ENCODE measurements around the gene EFNA5.

Gene EFNA5

DNA sequence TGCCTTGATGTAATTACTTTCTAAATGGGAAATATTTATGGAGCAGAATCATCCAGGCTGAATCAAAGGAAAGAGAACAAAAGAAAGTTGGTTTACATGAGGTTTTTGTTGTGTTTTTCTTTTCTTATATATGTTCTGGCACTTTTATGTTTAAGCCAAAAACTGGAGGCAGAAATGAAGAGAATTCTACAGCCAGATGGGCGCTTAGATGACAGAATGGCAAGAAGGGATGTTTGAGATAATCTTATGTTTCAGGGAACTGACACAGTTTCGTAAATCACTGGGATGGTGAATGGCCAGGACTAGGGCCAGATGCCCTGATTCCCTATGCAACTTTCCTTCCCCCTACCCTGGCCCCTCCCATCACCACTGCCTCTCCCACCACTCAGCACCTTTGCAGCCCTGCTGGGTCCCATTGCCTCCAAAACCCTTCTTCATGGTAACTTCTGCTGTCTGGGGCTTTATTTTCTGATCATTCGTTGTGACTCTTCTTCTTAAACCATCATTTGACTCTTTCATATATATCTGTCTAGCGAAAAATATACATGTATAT, 111.8 kb downstream of the EFNA5 start:
- no peak for DNase-seq (ENCODE audit: low read depth)

DNA sequence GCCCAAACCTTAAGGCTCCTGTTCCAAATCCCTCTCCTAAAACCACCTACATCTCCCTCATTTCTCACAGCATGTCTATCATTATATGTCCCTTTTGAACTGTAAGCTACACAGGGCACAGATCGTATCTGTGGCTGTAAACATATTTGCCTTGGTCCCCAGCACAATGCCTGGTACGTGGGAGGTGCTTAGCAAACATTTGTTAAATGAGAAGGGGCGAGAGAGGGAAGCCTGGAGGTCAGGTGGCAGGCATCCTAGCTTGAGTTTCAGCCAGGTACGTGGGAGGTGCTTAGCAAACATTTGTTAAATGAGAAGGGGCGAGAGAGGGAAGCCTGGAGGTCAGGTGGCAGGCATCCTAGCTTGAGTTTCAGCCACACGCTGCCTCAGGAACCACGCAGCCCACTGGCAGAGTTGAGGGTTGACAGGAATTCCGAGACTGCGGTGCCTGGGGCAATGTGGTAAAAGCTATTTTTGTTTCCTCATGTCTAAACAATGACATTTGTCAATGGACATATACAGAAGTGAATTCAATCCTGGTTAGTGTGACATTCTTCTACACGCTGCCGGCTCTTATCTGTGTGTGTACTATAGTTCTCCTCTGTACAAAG, 113.6 kb downstream of the EFNA5 start:
- no peak overlapping the region for H3K4me3 ChIP-seq (ENCODE audit: low read depth, low read length)
- no peak for DNase-seq (ENCODE audit: low read depth)

More for the DNA sequence above, 111.8 kb downstream of the EFNA5 start:
- no peak overlapping the region for H3K4me3 ChIP-seq (ENCODE audit: low read depth, low read length)

DNA sequence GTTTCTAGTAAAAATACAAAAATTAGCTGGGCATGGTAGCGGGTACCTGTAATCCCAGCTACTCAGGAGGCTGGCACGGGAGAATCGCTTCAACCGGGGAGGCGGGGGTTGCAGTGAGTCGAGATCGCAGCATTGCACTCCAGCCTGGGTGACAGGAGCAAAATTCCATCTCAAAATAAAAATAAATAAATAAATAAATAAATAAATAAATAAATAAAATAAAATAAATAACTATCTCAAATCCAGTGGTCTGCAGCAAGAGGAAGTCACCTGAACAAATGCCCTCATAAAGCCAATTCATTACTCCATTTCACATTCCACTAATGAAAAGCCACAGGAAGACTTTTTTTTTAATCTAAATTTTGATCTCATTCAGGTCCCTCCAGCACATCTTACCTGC, 114.2 kb downstream of the EFNA5 start:
- no peak overlapping the region for H3K4me3 ChIP-seq (ENCODE audit: low read depth, low read length)
- DNase-seq (ENCODE audit: low read depth): no peak

DNA sequence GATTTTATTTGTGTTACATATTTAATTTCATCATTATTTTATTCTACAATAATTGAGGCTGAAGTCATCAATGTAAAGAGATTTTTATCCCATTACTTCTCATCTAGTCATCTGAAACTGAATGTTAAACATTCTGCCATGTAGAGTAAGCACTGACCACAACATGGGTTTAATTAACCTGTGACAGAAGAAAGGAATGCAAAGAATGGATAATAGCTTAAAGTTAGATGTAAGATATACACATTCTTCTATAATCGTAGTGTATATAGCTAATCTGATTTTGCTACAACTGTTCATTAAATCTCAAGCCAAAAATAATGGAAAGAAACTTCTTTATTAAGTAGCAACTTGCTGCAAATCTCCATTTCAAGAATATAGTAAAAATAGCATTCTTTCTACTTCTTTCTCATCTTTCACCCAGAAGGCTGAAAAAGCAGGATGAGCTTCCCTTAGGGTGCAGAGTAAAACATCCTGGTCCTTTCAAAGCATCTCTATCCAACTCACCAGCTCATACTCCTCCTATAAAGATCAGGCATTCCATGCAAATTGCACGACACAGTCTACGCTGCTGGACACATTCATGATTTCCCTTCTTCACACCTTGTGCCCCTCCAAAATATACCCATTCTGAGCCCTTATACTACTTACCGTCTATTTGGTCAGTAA, 115.2 kb downstream of the EFNA5 start:
- DNase-seq (ENCODE audit: low read depth): no peak
- no peak overlapping the region for H3K4me3 ChIP-seq (ENCODE audit: low read depth, low read length)

DNA sequence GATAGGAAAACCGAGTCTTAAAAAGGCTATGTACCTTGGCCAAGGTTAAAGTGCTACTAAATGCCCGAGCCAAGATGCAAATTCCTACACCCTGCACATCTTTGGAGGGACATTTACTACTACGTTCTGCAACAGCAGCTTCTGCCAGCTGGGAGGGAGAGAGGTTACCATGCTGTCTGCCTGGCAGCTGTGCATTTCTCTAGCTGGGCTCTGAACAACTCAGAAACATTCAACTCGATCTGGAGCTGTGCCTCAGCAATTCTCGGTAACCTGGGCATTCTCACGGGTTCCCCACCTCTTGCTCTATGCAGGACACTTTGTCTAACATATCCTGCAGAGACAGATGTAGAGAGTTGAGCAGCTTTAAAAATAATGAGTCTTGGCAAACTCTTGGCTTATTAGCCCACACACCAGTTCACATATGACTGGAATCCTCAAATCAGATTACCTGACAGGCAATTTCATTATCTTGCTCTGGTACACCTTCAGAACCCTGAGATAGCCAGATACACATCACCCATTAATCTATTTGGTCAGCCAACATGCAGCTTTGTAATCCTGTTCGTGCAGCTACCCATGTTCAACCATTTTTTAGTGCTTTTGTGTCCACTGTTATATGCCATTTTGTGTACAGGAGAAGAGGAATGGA, 115.8 kb downstream of the EFNA5 start:
- DNase-seq (ENCODE audit: low read depth): no peak
- no peak overlapping the region for H3K4me3 ChIP-seq (ENCODE audit: low read depth, low read length)

DNA sequence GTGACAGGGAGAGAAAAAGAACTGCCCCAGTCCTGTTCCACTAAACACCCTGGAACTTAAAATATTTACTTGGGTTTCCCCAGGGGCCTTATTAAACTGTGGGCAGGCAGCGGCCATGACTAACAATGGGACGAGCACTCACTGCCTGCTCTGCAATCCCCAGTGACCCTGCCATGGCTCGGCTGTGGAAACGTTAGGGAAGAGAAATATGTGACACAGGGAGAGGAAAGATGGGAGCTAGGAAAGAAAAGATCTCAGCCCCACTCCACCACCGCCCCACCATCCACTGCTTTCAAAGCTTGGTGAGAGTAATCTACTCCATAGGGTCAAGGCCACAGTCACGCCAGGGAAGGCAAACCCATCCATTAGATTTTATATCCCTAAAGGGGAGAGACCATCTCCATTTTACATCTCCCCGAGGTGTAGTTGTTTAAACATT, 117.6 kb downstream of the EFNA5 start:
- no peak for DNase-seq (ENCODE audit: low read depth)
- H3K4me3 ChIP-seq (ENCODE audit: low read depth, low read length): no peak overlapping the region

DNA sequence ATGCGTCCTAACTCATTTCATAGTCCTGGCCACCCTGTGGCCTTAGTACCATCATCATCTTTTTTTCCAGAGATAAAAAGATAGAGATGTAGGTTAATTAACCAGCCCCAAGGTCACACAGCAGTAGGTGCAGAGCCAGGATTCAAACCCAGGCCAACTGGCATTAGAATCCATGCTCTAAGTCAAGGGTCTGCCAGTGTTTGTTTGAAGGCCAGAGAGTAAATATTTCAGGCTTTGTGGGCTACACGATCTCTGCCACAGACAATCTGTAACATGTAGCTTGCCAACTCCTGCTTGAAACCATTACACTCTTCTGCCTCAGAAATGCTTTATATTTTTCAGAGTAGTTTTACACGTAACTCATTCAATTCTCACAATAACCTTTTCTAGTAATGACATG, 119.6 kb downstream of the EFNA5 start:
- no peak for DNase-seq (ENCODE audit: low read depth)
- H3K4me3 ChIP-seq (ENCODE audit: low read depth, low read length): no peak overlapping the region

DNA sequence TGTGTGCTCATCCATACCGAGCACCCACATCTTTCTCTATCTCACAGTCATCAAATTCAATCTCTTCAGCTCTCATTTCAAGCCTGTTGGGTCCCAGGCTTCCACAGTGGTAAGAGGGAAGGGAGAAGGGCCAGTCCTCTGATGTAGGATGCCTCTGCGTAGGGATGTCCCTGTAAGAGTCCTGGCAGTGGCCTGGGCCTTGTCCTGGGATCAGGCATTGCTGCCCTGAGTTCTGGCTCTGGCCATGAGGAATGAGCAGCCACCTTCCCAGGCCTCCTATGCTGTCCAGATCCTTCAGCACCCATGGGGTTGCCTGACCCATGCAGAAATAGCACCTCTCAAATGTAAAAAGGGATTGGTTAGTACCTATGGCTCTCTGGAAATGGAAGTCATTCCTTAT, 121.2 kb downstream of the EFNA5 start:
- no peak for DNase-seq (ENCODE audit: low read depth)
- H3K4me3 ChIP-seq (ENCODE audit: low read depth, low read length): no peak overlapping the region

DNA sequence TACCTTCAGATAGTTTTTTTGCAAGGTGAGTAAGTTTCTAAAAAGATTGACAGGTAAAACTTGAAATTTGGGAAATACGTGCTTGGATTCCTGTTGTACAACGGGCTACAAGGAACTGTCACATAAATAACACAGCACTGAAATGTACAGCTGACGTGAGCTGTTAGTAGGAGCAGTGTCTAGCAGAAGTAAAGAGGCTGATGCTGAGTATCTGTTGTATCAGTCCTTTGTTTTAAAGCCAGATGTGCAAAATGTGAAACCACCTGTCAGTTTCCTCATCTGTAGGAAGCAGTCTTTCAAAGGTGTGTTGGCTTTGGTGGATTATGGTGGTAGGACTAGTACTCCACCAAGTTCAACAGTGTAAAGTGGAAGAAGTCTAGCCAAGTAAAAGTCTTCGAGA, 122.3 kb downstream of the EFNA5 start:
- H3K4me3 ChIP-seq (ENCODE audit: low read depth, low read length): no peak overlapping the region
- DNase-seq (ENCODE audit: low read depth): no peak

DNA sequence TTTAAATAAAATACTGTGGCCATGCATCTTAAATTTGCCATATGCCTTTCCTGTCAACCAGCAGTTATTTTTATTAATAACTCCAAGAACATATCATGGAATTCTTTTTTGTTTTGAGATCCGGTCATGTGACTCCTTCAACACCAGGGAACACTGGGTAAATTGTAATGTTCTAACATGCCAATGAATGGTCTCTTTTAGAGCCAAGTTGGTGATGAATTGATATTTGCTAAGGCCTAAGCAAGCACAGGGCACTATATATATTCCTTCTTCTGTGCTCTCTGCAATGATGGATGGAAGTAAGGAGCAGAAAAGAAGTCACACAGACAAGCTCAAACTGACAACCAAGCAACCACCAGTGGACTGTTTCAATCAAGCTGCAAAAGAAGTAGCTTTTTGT, 124.0 kb downstream of the EFNA5 start:
- no peak for DNase-seq (ENCODE audit: low read depth)
- H3K4me3 ChIP-seq (ENCODE audit: low read depth, low read length): no peak overlapping the region

DNA sequence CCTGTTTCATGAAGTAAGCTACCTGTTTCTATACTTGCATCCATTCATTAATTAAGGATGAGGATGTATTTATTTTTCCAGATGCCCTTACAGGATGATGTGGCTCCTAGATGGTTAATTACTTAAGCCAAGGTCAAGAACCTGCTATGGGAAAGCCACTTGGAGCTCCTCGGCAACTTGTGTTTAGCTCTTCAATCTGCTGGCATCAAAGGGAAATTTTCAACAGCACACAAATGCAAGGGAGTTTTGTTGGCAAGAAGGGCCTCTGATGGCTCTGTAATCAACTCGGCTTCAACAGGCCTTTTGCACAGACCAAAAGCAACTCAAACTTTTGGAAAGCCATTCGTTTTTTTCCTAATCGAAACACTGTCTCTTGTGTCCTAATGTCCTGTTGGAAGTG, 125.3 kb downstream of the EFNA5 start:
- DNase-seq (ENCODE audit: low read depth): no peak
- H3K4me3 ChIP-seq (ENCODE audit: low read depth, low read length): no peak overlapping the region

DNA sequence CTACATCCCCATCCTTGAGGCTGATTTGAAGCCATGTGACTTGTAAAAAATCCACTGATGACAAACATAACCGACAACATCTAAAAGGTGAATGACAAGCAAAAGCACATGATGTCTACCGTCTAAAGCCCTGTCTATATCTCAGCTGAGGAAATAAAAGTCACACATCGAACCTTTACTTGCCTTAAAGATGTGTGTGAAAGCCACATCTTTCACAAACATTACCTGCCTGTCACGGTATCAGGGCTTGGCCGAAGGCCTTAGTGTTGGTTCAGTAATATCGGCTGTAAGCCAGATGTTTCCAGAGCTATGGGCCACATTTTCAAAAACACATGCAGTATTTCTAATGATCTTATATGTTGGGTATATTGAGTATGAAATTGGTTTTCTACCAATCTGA, 125.8 kb downstream of the EFNA5 start:
- no peak overlapping the region for H3K4me3 ChIP-seq (ENCODE audit: low read depth, low read length)
- no peak for DNase-seq (ENCODE audit: low read depth)

DNA sequence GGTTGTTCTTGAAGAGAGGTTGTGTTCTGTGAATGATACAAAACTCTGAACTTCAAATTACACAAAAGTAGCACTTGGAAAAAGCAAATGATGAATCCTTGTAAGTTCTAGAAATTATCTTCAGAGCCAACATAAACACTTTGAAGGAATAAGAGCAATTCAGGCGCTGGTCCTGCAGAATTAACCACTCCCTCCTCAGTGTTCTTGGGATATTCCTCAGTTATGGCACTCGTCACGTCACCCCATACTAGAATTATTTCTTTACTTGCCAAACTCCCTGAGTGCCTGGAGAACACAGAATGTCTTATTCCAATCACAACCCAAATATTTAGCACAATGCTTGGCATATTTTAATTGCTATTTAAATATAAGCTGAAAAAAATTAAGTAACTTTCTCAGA, 126.3 kb downstream of the EFNA5 start:
- DNase-seq (ENCODE audit: low read depth): no peak
- no peak overlapping the region for H3K4me3 ChIP-seq (ENCODE audit: low read depth, low read length)

DNA sequence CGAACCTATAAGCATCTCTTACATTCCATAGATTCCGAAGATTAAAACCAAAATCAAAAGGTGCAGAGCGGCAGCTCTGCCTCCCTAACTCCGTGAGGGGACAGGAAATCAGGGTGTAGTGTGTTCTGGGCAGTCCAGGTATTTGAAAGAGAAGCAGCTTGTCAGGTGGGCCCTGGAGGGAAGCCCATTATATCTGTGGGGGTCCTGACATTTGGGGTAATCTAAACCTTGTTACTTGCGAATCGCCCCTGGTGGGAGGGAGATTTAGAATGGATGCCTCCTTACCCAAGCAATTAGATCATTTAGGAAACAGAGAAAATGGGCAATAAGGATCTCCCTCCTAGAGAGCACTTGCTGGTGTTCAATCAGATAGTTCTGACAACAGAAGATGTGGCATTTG, 126.9 kb downstream of the EFNA5 start:
- no peak for DNase-seq (ENCODE audit: low read depth)
- H3K4me3 ChIP-seq (ENCODE audit: low read depth, low read length): no peak overlapping the region

DNA sequence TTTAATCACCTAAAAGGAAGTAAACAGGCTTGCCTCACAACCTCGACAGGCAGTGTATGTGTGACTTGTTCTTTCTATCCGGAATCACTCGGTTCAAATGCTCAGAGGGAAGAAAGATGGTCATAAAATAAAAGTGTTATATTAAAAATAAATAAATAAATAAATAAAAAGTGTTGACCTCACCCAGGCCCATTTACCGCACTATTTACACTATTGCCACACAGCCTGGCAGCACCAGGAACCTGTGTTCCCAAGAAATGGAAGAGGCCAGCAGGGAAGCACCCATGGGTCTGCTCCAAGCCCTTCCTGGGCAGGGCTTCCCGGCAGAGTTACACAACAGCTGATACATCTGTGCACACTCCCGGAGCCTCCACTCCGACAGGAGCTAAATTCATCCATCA, 127.9 kb downstream of the EFNA5 start:
- H3K4me3 ChIP-seq (ENCODE audit: low read depth, low read length): no peak overlapping the region

DNA sequence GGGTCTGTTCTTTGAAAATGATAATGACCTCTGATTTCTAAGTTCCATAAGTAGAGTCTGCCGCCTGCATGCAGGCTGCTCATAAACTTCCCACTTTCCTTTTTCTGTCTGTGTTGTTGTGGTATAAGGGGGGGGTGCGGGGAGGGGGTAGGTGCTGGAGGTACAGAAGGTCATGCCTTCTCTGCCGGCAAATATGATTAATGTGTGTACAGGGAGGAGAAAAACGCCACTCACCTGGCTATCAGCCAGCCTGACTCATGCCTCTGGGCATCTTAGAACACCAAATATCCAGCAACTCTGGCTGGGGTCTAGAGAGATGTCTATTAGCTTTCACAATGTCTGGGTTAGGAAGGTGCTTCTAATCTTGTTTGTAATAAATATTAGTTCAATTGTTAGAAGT, 128.3 kb downstream of the EFNA5 start:
- peak; percentile 97 for DNase-seq (ENCODE audit: low read depth)
- H3K4me3 ChIP-seq (ENCODE audit: low read depth, low read length): no peak overlapping the region

More for the DNA sequence above, 127.9 kb downstream of the EFNA5 start:
- DNase-seq (ENCODE audit: low read depth): peak; percentile 86

DNA sequence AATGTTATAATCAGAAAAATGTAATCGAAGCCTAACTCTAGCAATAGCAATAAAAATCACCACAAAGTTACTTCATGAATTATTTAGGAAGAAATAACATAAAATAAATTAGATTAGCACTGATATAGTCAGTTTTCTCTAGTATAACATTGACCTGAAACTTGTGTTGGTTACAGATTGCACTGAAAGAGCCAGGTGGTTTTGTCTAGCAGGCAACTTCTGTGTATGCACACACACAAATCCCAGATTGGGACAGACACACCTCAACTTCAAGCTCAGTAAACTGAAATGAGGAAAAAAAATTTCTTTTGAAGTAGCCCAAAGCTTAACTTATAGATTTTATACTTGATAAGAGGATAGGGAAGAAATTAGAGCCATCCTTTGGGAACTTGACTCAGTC, 129.3 kb downstream of the EFNA5 start:
- H3K4me3 ChIP-seq (ENCODE audit: low read depth, low read length): no peak overlapping the region
- no peak for DNase-seq (ENCODE audit: low read depth)

DNA sequence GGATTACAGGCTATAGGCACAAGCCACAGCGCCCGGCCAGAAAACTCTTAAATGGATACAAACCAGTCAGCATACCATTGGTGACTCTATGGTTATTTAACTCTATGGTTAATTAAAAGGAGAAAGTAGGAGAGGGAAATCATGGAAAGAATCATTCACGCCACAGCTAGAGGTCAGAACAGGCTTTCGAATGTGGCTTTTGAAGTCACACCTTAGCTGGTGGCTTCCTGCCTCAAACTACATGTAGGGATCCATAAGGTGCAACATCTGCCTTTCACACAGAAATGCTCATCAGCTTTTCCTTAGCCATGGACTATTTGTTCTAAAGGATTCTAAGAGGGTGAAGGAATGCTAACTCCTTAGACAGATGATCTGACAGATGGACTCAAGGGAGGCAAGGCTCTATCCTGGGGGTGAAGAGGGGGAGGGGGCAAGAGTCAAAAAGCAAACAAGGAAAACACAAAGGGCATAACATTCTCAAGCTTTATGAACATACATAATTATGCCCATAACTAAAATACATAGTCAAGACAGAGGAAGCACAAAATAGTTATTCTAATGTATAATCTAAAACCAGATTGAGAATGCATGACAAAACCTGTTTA, 130.9 kb downstream of the EFNA5 start:
- no peak overlapping the region for H3K4me3 ChIP-seq (ENCODE audit: low read depth, low read length)
- no peak for DNase-seq (ENCODE audit: low read depth)

DNA sequence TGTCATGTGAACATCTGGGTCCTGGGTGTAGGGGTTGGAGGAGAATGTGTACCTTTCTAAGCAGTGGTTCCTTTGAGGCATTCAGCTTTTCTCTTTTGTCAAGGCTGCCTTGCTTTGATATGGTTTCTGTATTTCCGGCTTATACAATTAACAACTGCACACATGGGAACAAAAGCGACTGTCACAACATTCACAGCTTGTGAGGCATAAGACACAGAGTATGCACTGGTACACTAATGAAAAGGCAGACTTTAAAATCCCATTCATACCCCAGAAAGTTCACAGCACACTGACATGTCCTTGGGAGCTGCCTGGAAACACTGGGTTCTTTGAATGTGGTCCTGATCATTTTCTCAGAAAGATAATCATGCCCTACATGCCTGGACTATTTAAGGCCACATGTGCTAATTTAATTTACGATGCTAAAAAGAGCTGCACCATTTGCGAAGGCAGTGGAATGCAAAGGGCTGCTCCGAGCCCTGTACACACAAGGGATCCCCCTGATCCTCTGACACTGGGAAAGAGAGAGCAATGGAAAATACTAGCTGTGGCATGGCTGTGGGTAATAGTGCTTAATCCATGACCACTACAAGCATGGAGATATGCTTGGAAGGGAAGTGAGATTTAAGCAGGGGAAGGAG, 131.8 kb downstream of the EFNA5 start:
- no peak for DNase-seq (ENCODE audit: low read depth)
- H3K4me3 ChIP-seq (ENCODE audit: low read depth, low read length): no peak overlapping the region

DNA sequence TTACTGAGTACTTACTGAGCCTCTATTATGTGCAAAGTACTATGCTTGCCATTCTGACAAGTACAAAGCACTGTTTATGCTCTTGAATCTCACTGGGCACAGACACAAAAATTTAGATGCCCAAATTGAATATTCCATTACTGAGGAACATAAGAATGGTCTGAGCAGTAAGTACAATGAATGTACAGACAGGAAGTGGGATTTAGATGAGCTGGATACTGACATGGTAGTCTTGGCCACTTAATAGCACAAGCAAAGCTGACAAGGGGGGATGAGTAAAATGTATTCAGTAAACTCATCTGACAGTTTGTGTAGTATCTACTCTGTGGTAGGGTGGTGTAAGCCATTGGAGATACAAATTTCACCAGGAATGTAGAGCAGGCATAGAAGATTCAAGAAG, 132.4 kb downstream of the EFNA5 start:
- H3K4me3 ChIP-seq (ENCODE audit: low read depth, low read length): no peak overlapping the region
- no peak for DNase-seq (ENCODE audit: low read depth)
